Coronary artery (tissue), 2 donors: ENCODE measurements around the gene CCDC61.

Source experiments
- DNase-seq: peaks from one replicate; pipeline ENCODE4 v3.0.0-alpha.2; 2017; ENCODE audit warnings: low spot score
- H3K27ac ChIP-seq, 2 donors: fragments of 200-600 bp; sonication (generic); one replicate each; pipeline ENCODE4 v1.5.1; 2016 to 2019
- H3K4me3 ChIP-seq: fragments of 200-600 bp; sonication (generic); 2 replicates; pipeline ENCODE4 v1.5.1; 2016; ENCODE audit warnings: mild to moderate bottlenecking, moderate library complexity
- CTCF ChIP-seq: fragments of 200-600 bp; sonication (generic); IDR thresholded peaks from one replicate; pipeline ENCODE4 v1.5.1; 2019; ENCODE audit warnings: antibody characterized with exemption

Gene CCDC61

GRCh38 chr19:46036744-46037128 is 41.5 kb downstream of the CCDC61 start:
- Histone ChIP-seq H3K4me3 (no peak overlapping the region), H3K27ac (no peak overlapping the region)
- TF ChIP-seq CTCF = no peak
- DNase-seq = no peak

- Histone ChIP-seq H3K4me3 (no peak overlapping the region), H3K27ac (no peak overlapping the region)
- no peak for TF ChIP-seq CTCF
- DNase-seq = no peak
These were observed 44.9 kb downstream of the CCDC61 start for GRCh38 chr19:46040125-46040524.

- Histone ChIP-seq H3K4me3 (no peak within 1 kb of the TSS), H3K27ac (no peak within 1 kb of the TSS)
- TF ChIP-seq CTCF = no peak
- no peak for DNase-seq
These were observed 45.8 kb downstream of the CCDC61 start, which contains the start of gene IGFL4 for GRCh38 chr19:46040952-46041500. Gene IGFL4 (minus strand): TSS chr19:46041002. CDS start chr19:46040962, 40 bp downstream.

- Histone ChIP-seq H3K4me3 (no peak overlapping the region), H3K27ac (no peak overlapping the region)
- no peak for TF ChIP-seq CTCF
- no peak for DNase-seq
These were observed 47.1 kb downstream of the CCDC61 start for GRCh38 chr19:46042252-46042883.

- no peak overlapping the region for H3K27ac ChIP-seq
- no peak for TF ChIP-seq CTCF
- DNase-seq = no peak
- H3K4me3 ChIP-seq = no peak overlapping the region
These were observed 48.3 kb downstream of the CCDC61 start for GRCh38 chr19:46043519-46043918.

- H3K27ac ChIP-seq = no peak overlapping the region
- H3K4me3 ChIP-seq = no peak overlapping the region
- DNase-seq = no peak
- no peak for TF ChIP-seq CTCF
These were observed 54.3 kb downstream of the CCDC61 start for GRCh38 chr19:46049597-46049996.

- H3K27ac ChIP-seq = no peak overlapping the region
- DNase-seq = no peak
- TF ChIP-seq CTCF = no peak
These were observed 57.6 kb downstream of the CCDC61 start for GRCh38 chr19:46052896-46053295.

More at GRCh38 chr19:46052896-46053295, 57.6 kb downstream of the CCDC61 start:
- H3K4me3 ChIP-seq = no peak overlapping the region
